Activated CD8-positive, alpha-beta memory T cell treated with anti-CD3 and anti-CD28 coated beads for 4 hours (primary cell): ENCODE results near the gene NAA25.
"Not testable (repeated sequence)": the region's sequence is repeated elsewhere in the genome, so short reads cannot be mapped to it uniquely, and the experiment has no call there.

Experiments used
- DNase-seq, 2 donors: peaks; one replicate each; pipeline ENCODE4 v3.0.0-alpha.2; 2020; ENCODE audit warnings: low read depth in 2 of 2

Gene NAA25

DNA sequence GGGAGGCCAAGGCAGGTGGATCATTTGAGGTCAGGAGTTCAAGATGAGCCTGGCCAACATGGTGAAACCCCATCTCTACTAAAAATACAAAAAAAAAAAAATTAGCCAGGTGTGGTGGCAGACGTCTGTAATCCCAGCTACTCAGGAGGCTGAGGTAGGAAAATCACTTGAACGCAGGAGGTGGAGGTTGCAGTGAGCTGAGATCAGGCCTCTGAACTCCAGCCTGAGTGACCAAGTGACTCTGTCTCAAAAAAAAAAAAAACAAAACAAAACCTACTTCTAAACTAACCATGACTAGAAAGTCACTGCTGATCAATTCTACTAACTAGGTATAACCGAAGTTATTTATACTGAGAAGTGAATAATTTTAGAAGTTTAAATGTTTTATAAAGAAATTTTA, 99.0 kb downstream of the NAA25 start:
- DNase-seq = not testable (repeated sequence)

DNA sequence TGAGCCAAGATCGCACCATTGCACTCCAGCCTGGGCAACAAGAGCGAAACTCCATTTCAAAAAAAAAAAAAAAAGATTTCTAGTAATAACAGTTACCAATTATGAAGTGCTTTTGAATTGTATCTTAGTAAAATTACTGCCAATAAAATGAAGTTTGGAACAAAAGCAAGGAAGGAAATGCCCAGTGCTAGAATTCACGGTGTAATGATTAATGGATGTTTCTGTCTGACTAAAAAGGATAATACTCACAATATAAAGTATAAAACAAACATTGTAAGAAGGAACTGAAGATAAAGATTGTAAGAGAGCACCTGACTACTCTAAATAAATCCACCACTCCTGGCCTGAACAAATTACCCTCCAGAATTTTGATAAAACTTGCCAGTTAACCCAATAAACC, 99.7 kb downstream of the NAA25 start:
- no peak for DNase-seq

DNA sequence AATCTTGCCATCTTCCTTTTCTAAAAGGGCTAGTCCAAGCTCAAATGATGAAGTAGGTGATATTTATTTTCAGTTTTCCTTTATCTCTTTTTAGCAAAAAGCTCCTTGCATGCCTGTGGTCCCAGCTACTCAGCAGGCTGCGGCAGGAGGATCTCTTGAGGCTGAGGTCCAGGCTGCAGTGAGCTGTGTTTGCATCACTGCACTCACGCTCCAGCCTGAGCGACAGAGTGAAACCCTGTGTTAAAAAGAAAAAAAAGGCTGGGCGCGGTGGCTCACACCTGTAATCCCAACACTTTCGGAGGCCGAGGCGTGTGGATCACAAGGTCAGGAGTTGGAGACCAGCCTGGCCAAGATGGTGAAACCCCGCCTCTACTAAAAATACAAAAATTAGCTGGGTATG, 100.6 kb downstream of the NAA25 start:
- DNase-seq = no peak

DNA sequence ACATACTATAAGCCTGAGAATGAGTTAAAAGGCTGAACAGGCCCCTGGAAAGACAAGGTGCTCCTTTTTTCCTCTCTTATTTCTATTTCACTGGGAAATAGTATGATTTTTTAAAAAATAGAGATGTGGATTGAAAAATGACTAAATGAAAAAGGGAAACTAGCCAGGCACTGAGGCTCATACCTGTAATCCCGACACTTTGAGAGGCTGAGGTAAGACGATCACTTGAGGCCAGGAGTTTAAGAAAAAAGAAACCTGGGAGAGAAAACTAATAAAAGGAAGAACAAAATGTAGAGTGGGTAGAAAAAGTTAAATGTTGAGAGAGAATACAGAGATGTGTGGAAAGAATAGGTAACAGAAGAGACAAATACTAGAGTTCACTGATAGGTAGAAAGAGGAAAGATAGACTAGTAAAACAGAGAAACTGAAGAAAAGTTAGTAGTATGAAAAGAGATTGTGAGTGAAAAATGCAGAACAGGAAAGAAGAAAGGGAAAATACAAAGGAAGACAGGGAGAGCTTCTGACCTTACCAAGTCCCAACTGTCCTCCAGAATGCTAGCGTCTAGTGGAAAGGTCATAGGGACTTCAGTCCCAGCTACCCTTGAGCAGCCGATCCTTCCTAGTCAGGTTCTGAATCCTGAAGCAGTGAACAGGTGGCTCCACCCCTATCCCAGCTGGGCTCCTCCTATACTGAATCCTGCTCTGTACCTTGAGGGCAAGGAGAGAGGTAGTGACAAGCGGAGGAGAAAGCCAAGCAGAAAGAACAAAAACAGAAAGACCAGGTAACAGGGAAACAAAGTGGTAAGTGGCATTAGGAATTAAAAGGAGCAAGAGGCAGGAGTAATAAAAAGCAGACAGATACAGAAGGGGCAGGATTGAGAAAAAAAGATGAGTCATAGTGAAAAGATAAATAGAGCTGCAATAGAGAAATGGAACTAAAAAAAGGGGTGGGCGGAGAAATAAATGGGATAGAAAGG, 102.9 kb downstream of the NAA25 start:
- no peak for DNase-seq

DNA sequence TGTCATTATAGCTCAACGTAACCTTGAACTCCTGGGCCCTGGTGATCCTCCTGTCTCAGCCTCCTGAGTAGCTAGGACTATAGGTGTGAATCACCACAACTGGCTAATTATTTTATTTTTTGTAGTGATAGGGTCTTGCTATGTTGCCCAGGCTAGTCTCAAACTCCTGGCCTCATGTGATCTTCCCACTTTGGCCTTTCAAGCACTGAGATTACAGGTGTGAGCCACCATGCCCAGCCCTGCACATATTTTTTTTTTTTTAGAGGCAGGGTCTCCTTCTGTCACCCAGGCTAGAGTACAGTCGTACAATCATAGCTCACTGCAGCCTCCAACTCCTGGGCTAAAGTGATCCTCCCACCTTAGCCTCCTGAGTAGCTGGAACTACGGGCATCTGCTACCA, 104.5 kb downstream of the NAA25 start:
- no peak for DNase-seq

DNA sequence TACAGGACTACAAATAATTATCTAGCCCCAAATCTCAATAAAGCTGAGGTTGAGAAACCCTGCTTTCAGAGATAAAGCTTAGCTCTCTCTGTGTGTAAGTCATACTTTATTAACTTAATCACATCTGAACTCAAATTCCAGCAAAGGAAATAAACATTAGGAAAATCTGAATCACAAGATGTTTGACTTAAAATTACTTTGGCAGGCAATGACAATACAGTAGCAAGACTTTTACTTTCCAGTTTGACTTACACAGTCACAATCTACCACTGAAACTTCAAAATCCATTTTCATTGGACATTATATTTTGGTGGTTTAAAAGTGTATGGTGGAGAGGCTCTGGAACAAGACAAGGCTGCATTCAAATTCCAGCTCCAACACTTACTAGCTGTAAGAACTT, 107.0 kb downstream of the NAA25 start:
- DNase-seq = no peak

DNA sequence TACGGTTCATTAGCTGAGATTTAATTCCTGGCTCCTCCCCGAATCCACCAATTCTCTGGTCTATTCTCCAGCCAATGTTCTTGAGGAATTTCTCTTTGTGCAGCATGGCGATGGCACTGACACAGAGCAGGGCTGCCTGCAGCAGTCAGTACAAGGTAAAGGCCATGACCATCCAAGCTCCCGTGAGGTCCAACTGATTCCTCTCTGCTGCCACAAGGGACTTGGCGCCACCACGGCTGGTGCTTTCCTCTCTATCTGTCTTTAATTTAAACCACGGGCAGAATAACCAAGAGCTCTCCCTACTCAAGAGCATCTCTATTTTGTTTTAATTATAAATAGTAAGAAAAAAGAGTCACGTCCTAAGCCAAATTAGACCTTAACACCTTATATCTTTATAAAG, 107.8 kb downstream of the NAA25 start:
- DNase-seq = no peak

DNA sequence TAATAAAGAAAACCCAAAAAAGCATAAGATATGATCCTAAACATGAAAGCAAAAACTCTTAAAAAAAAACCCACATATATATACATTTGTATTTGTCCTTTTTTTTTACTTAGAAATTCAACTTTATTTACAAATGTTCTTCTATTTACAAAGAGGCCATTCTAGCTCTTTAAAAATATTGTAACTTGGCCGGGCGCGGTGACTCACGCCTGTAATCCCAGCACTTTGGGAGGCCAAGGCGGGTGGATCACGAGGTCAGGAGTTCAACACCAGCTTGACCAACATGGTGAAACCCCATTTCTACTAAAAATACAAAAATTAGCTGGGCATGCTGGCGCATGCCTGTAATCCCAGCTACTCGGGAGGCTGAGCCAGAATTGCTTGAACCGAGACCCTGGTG, 109.5 kb downstream of the NAA25 start:
- DNase-seq = not testable (repeated sequence)

DNA sequence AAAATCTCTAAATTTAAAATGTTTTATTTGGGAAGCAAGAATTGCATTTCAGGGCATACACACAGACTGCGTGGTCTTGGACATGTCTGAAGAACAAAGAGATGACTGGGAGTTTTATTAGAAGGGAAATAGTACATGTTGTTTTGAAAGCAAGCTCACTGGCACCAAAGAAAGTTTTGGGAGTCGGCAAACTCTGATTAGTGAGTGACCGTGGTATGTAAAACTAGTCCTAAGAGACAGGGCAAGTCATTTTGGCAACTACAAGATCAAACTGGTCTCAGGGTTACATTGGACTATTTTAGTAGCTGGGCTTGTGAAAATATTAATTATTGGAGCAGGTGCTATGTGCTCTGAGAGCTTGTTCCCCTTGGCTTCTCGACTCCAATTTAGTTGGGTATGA, 110.6 kb downstream of the NAA25 start:
- no peak for DNase-seq

DNA sequence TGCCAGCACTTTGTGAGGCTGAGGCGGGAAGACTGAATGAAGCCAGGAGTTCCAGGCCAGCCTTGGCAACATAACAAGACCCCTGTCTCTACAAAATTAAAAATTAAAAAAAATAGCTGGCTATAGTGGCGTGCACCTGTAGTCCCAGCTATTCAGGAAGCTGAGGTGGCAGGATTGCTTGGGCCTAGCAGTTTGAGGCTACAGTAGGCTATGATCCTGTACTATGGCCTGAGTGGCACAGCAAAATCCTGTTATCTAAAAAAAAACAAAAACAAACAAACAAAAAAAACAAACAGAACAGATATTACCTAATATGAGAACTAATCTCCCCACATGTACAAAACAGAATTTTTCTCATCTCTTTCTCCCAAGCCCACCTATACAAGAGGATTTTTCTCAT, 111.3 kb downstream of the NAA25 start:
- DNase-seq = no peak

DNA sequence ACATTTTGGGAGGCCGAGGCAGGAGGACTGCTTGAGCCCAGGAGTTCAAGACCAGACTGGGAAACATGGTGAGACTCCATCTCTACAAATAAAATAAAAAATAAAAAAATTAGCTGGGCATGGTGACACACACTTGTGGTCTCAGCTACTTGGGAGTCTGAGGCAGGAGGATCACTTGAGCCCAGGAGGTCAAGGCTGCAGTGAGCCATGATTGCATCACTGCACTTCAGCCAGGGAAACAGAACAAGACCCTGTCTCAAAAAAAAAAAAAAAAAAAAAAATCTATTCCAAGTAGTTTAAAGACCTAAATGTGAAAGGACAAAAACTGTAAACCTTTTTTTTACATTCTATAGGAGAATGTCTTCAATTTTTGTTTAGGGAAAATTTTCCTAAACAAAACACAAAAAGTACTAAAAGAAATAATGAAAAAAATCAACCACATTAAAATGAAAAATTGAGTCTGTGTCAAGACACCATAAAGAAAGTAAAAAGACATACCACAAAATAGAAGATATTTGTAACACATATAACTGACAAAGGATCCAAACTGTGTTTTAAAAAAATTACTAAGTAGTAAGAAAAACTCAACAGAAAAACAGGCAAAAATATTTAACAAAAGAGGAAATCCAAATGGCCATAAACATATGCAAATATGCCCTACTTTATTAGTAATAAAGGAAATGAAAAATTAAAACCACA, 112.7 kb downstream of the NAA25 start:
- DNase-seq = no peak

DNA sequence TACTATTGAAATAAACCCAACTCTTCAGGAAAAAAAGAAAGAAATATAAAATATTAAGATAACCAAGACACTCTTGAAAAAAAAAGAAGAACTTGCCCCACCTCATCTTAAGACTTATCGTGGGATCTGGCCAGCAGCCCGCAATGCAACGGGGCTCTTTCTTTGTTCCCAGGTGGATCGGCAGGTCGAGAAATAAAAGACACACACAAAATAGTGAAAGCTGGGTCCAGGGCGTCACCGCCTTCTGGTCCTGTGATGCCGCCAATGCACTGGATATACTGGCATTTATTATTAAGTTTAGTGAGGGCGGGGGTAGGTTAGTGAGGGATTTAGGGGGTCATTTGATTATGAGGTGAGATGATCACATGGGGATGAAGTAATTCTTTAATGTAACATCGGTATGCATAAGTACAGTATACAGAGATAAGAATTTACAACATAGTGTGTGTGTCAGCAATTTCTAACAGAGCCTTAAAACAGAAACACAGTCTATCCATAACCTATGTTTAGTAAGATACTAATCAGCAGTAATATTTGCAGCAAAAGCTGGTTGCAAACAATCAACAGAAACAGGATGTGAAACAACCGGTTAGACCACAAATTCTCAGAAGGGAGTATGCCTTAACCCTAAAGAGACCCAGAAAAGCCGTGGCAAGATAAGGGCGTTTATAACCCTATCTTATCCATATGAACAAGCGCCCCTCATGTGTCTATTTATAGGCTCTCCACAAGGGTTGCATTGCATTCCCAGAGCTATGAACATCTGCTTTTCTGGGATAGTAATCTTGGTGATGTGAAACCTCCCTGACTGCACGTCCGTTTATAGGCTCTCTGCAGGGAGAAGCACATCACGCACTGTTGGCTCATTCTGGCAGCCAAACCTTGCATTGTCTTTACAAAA, 114.1 kb downstream of the NAA25 start:
- DNase-seq = not testable (repeated sequence)

DNA sequence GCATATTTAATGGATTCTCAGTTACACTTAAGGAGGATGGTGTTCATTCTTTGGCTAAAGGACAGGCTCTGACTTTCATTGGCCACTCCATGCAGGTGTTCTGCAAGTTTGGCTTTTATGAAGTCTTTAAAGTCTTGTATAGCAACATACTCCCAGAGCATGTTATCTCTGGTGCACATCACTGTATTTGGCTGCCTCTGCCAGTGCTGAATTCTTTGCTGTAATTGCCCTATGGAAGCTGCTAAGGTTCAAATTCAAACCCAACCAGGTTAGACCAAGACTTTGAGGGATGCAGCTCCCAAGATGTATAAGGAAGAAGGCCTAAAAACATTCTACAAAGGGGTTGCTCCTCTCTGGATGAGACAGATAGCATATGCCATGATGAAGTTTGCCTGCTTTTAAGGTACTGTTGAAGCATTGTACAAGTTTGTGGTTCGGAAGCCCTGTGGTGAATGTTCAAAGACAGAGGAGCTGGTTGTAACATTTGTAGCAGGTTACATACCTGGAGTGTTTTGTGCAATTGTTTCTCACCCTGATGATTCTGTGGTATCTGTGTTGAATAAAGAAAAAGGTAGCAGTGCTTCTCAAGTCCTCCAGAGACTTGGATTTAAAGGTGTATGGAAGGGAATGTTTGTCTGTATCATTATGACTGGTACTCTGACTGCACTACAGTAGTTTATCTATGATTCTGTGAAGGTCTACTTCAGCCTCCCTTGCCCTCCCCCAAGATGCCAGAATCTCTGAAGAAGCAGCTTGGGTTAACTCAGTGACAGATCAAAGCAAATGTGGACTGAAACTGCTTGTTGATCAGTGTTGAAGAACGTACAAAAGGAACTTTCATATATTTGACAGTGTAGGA, 115.1 kb downstream of the NAA25 start:
- DNase-seq = no peak

DNA sequence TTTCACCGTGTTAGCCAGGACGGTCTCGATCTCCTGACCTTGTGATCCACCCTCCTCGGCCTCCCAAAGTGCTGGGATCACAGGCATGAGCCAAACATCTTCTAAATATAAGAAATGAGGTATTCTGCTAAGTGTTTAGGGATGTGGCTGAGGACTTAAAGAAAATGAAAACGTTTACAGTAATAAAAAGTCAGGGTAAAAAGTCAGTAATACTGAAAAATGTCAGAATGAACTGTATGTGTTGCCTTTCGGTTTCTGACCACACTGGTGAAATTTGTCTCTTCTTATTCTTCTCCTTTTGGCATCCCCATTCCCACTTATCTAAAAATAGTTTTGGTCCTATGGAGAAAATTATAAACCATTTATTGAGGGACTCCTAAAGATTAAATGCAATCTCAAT, 116.1 kb downstream of the NAA25 start:
- DNase-seq = no peak

DNA sequence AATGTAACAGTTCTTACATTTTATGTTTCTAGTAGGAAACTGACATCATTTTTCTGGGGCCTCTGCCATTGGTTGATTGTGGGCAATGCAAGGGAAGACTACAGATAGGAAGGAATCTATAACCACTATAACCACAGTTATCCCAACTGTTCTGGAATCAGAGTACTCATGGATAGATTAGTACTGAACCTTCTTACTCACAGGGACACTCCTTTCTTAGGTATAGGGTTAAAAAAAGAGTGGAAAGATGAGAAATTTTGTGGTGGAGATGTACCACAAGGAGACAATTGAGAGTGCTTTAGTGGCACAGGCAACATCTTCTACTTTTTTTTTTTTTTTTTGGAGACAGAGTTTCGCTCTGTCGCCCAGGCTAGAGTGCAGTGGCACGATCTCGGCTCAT, 116.6 kb downstream of the NAA25 start:
- DNase-seq = no peak

DNA sequence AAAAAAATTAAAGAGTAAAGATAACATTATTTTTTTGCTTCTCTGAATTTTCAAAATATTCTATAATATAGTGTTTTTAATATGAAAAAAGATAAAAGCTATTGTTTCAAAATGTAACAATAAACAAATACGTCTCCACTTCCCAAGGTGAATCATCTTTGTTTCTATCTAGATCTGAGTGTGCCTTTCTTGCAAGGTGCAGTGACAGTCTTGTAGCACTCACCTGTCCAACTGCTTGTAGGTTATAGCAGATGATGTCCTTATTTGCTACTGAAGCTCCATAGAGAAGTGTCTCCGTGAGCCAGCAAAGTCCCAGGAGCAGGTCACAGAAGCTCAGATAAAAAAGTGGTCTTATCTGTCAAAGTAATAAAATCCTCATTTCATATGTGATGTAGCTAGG, 117.0 kb downstream of the NAA25 start:
- no peak for DNase-seq

DNA sequence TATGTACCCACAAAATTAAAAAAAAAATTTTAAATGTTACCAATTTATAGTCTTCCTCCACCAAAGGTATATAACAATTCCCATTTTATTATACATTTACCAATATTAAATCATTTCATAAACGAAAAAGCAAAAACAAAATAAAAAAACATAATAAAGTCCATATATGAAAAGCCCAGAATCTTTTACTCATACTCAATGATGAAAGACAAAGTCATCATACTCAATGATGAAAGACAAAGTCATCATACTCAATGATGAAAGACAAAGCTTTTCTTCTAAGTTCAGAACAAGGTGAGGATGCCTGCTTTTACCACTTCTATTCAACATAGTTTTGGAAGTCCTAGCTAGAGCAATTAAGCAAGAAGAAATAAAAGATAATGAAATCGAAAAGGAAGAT, 123.8 kb downstream of the NAA25 start:
- DNase-seq = no peak

DNA sequence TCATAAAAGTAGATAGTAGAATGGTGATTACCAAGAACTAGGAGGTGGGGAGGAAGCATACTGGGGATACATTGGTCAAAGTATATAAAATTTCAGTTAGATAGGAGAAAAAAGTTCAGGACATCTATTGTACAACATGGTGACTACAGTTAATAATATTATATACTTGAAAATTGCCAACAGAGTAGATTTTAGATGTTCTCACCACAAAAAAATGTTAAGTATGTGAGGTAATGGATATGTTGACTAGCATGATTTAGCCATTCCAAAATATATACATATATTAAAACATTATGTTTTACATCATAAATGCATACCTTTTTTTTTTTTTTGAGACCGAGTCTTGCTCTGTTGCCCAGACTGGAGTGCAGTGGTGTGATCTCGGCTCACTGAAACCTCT, 126.6 kb downstream of the NAA25 start:
- DNase-seq = no peak

DNA sequence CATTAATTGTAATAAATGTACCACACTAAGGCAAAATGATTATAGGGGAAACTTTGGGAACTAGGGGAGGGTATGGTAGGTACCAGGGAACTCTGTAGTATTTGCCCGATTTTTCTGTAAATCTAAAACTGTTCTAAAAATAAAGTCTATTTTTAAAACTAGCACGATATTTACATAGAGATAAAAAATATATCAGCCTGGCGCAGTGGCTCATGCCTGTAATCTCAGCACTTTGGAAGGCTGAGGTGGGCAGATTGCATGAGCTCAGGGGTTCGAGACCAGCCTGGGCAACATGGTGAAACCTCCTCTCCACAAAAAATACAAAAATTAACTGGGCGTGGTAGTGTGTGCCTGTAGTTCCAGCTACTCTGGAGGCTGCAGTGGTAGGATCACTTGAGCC, 128.0 kb downstream of the NAA25 start:
- DNase-seq = no peak

DNA sequence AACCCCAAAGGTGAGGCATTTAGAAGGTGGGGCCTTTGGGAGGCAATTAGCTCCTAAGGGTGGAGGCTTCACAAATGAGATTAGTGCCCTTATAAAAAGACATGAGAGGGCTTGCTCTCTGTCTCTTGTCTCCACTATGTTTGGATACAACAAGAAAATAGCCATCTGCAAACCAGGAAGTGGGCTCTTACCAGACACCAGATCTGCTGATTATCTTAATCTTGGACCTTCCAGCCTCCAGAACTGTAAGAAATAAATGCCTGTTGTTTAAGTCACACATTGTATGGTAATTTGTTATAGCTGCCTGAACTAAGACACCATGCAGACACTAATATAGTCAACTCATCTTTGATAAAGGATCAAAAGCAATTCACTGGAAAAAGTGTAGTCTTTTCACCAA, 130.0 kb downstream of the NAA25 start:
- DNase-seq = no peak

DNA sequence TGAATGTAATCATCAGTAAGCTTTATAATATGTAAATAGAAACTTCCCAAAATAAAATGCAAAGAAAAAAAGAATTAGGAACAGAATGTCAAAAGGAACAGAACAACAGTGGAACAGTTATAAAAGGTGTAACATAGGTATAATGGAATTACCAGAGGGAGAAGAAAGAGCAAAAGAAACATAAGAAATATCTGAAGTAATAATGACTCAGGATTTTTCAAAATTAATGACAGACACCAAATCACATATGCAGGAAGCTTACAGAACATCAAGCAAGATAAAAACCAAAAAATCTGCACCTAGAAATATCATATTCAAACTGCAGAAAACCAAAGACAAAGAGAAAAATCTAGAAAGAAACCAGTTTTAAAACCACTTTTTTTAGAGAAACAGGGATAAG, 131.7 kb downstream of the NAA25 start:
- no peak for DNase-seq
